22Rv1 (cell line): ENCODE data around the gene TMEM179B.

Experiments
- H3K27ac ChIP-seq: fragments of 450-650 bp; 2 replicates; pipeline ENCODE4 v1.5.1; 2017
- ZFX ChIP-seq: fragments of 450-650 bp; IDR thresholded peaks from 2 replicates; pipeline ENCODE4 v1.6.1; 2017; ENCODE audit warnings: antibody characterized with exemption, borderline replicate concordance
- TF ChIP-seq, protein P1 (sequence below): fragments of 450-650 bp; IDR thresholded peaks from 2 replicates; pipeline ENCODE4 v1.5.1; 2017; ENCODE audit warnings: mild to moderate bottlenecking

The TMEM179B gene

DNA sequence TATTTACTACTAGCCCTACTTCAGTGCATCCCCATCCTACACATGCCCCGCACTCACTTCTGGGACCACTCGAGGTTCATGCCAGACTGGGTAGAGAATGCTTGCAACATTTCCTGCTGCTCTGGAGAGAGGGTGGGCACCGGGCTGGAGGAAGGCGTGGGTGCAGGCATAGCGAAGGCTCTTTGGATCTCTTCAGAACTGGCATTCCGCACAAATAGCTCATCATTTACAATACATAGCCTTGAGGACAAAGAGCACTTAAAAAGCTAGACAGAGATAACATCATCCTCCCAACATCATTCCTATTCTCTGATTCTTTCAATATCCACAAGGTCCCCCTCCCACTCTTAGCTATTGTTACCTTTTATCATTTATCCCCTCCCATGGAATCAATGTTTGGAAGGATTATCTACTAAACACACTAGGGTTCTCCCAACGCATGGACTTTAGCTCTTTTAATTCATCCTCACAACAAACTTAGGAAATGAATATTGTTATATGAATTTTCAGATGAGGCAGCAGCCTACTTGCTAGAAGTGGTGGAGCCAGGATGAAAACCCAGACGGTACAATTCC, 7.1 kb downstream of the TMEM179B start:
- peak overlapping the region; percentile 98; the same call in 1 of the 2 replicates for H3K27ac ChIP-seq
- no peak for TF ChIP-seq ZFX
- TF ChIP-seq, protein P1, sequence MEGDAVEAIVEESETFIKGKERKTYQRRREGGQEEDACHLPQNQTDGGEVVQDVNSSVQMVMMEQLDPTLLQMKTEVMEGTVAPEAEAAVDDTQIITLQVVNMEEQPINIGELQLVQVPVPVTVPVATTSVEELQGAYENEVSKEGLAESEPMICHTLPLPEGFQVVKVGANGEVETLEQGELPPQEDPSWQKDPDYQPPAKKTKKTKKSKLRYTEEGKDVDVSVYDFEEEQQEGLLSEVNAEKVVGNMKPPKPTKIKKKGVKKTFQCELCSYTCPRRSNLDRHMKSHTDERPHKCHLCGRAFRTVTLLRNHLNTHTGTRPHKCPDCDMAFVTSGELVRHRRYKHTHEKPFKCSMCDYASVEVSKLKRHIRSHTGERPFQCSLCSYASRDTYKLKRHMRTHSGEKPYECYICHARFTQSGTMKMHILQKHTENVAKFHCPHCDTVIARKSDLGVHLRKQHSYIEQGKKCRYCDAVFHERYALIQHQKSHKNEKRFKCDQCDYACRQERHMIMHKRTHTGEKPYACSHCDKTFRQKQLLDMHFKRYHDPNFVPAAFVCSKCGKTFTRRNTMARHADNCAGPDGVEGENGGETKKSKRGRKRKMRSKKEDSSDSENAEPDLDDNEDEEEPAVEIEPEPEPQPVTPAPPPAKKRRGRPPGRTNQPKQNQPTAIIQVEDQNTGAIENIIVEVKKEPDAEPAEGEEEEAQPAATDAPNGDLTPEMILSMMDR, result no peak

DNA sequence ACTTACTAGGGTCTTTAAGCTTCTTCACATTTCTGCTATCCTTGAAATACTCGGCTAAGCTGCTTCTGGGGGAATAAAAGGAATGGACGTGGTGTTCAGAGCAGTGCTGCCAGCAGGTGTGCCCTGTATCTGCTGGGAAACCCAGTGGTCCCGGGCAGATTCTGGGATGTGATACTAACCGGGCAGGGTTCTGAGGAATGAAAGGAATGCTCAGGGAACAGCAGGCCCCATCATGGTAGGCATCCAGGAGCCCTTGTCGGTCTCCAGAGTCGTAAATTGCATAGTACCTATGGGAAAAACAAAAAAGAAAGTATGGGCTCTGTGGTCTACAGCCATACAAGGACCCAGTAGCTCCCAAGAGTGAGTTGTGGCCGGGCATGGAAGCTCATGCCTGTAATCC, 9.1 kb downstream of the TMEM179B start:
- TF ChIP-seq, protein P1, result no peak
- no peak for TF ChIP-seq ZFX
- H3K27ac ChIP-seq, result no peak overlapping the region

DNA sequence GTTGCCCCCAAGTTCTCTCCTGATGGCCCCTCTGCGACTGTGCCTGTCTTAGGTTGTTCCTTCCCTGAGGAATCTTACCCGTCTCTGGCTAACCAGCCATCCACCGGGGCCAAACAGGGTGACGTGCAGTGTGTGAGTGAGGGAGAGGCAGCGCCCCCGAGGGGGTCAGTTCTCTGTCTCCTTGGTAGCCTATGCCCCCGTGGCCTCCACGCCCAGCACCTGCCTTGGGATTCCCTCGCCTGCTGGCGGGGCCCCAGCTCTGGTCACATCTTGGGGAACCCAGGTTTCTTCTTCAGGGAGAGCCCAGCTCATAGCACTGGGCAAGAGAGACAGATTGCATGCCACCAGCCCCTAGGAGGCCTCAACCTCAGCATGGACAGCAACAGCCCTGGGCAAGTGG, 12.3 kb downstream of the TMEM179B start:
- H3K27ac ChIP-seq, result no peak overlapping the region
- no peak for TF ChIP-seq ZFX
- TF ChIP-seq, protein P1, result no peak

DNA sequence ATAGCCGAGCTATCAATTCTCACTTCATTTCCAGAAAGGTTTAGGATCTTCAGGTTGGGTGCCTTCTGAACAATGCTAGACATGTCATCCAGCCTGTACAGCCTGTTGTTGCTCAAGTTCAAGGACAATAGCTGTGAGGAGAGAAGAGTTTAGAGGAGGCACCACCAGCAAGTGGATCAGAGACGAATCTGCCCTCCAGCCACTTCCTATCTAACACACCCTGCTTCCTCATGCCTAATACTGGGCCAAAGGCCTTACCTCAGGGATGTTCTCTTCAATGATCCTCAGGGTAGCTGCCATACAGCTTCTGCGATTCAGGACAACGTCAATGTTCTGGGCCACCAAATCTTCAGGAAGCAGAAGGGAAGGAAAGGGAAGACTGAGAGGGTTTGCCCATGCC, 13.9 kb downstream of the TMEM179B start:
- TF ChIP-seq, protein P1, result no peak
- TF ChIP-seq ZFX, result no peak
- H3K27ac ChIP-seq, result no peak overlapping the region

DNA sequence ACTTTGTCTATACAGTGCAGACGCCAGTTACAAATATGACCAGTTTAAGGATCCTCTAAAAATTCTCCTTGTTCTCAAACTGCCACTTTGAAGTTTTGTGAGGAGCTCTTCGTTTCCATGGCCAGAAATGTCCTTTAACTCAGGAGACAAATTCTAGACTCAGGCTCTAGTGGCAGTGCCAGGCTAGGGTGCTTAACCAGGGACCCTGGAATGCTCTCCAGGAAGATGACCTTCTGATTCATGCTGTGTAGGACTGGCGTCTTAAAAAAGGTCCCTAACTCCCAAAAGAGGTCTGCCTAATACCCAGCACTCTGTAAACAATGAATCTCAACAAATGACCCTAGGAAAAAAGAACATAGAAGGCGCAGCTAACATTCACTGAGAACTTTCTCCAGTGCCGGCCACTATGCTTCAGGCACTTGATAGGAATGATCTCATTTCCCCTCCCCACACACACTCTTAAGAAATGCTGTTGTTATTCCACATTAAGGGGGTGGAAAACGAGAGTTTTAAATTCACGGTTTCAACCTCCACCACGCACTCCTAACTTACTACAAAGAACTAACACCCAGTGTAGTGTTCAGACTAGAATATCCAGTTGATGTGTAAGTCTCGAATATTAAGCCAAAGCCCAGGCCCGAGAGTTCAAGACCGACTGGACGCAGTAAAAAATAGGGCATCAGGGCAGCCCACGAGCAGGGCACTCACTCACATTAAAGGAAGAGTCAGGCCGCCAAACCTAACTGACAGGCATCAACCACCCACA, 17.3 kb downstream of the TMEM179B start:
- TF ChIP-seq, protein P1, result no peak
- no peak for TF ChIP-seq ZFX
- peak overlapping the region; percentile 71 for H3K27ac ChIP-seq

DNA sequence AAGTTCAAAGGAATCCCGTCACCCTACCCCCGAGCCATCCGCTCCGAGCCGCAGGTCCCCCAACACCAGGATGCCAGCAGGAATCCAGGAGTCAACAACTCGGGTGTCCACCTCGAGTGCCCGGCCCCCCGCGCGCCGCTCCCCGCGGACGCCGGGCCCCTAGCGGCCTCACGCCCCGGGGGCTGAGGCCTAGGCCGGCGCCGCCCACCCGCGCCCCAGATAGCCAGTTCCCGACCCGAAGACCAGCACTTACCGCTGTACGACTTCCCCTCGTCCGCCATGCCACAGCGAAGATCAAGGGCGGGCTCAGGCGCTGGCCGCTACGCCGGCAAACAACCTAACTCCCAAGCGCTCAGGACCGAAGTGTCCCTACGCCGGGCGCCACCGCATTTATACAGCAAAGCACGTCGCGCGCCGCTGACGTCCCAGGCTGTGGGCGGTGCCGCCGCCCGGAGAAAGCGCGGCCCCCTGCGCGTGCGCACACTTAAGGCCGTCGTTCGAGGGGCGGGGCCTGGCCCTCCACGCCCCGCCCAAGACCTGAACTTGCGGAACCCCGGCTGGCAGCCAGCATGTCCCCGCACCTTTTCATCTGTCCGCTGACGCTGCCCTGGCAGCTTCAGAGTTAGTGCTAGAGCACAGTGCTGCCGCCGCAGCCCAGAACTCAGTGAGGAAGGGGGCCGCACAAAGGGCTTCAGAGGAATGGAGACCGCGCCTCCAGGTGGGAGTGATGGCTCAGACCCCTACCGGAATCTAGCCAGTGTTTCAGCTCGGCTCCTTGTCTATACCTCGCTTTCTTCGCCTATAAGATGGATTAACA, 18.1 kb downstream of the TMEM179B start, which contains the start of gene NXF1:
NXF1 (minus strand) TSS at position 365 of the 817 bp plus-strand sequence; CDS start at position 281, 84 bp downstream.
- H3K27ac ChIP-seq, result peak within 1 kb of the TSS; percentile 71
- TF ChIP-seq ZFX, result no peak
- TF ChIP-seq, protein P1, result peak; percentile 3; the same call in 1 of the 2 replicates
